SU-DHL-6 (cell line): ENCODE data around the gene CPA4.

Experiments
- H2AFZ ChIP-seq: fragments of 200-600 bp; sonication (generic); 2 replicates; pipeline ENCODE4 v1.6.1; 2014; ENCODE audit warnings: low read depth, mild to moderate bottlenecking, moderate library complexity, mixed read lengths, antibody characterized with exemption, low read length; ENCODE audit not compliant: severe bottlenecking
- H3F3A ChIP-seq: fragments of 200-600 bp; shearing (Covaris generic); 2 replicates; pipeline ENCODE4 v1.6.0; 2016; ENCODE audit warnings: antibody characterized with exemption, mild to moderate bottlenecking; ENCODE audit not compliant: insufficient read depth
- H3K27ac ChIP-seq: fragments of 200-600 bp; sonication (generic); 2 replicates; pipeline ENCODE4 v1.5.1; 2016; ENCODE audit warnings: low read depth, mild to moderate bottlenecking, low read length, moderate library complexity, mixed read lengths
- H3K27me3 ChIP-seq: fragments of 200-600 bp; sonication (generic), shearing (Covaris generic); 2 replicates; pipeline ENCODE4 v1.6.0; 2014; ENCODE audit warnings: mild to moderate bottlenecking, low read length
- H3K36me3 ChIP-seq: fragments of 200-600 bp; sonication (generic); 2 replicates; pipeline ENCODE4 v1.6.1; 2014; ENCODE audit warnings: mild to moderate bottlenecking, low read length, mixed read lengths
- H3K4me2 ChIP-seq: fragments of 300-600, 200-600 bp; shearing (Covaris generic), sonication (generic); 2 replicates; pipeline ENCODE4 v1.6.0; 2014; ENCODE audit warnings: low read length, low read depth, mild to moderate bottlenecking; ENCODE audit not compliant: poor library complexity, severe bottlenecking
- H3K4me3 ChIP-seq: fragments of 200-600 bp; sonication (generic); 2 replicates; pipeline ENCODE4 v1.5.1; 2014; ENCODE audit warnings: antibody characterized with exemption, low read length, mild to moderate bottlenecking, mixed read lengths; ENCODE audit not compliant: insufficient read depth, poor library complexity, severe bottlenecking
- H3K79me2 ChIP-seq: fragments of 200-600 bp; sonication (generic); 2 replicates; pipeline ENCODE4 v1.6.1; 2014; ENCODE audit warnings: mild to moderate bottlenecking, low read length, moderate library complexity; ENCODE audit not compliant: insufficient read depth
- H3K9ac ChIP-seq: fragments of 200-600 bp; sonication (generic); 2 replicates; pipeline ENCODE4 v1.7.0; 2014; ENCODE audit warnings: mild to moderate bottlenecking, low read length
- H3K9me2 ChIP-seq: fragments of 200-600 bp; sonication (generic); replicated peaks from 2 replicates; pipeline ENCODE4 v1.6.1; 2014; ENCODE audit warnings: low read length; ENCODE audit not compliant: insufficient read depth
- H3K9me3 ChIP-seq: fragments of 200-600 bp; sonication (generic); 2 replicates; pipeline ENCODE4 v1.6.1; 2014; ENCODE audit warnings: low read length, mixed read lengths; ENCODE audit not compliant: insufficient read depth
- H4K20me1 ChIP-seq: fragments of 200-600 bp; sonication (generic); 2 replicates; pipeline ENCODE4 v1.6.1; 2014; ENCODE audit warnings: low read depth, mild to moderate bottlenecking, antibody characterized with exemption, low read length, moderate library complexity, mixed read lengths
- CTCF ChIP-seq: fragments of 200-600 bp; sonication (generic); IDR thresholded peaks from one replicate; pipeline ENCODE4 v1.5.1; 2017; ENCODE audit warnings: antibody characterized with exemption, mild to moderate bottlenecking, low read length, moderate library complexity; ENCODE audit not compliant: insufficient read depth, poor library complexity, severe bottlenecking
- EZH2phosphoT487 ChIP-seq: fragments of 200-600 bp; sonication (generic), shearing (Covaris generic); conservative IDR thresholded peaks from 2 replicates; pipeline ENCODE4 v1.6.1; 2018; ENCODE audit warnings: mild to moderate bottlenecking, antibody characterized with exemption, low read length, moderate library complexity, mixed read lengths

Gene CPA4

GRCh38 chr7:130278860-130279259 is 14.1 kb upstream of the CPA4 start:
- Histone ChIP-seq H3K4me2 (no peak overlapping the region), H3K36me3 (no peaks in the 10 kb centered on the region), H4K20me1 (no peaks in the 10 kb centered on the region), H3K27me3 (no peaks in the 10 kb centered on the region), H3K9ac (no peak overlapping the region), H3K9me2 (no peaks in the 10 kb centered on the region), H2AFZ (no peak overlapping the region), H3K79me2 (no peaks in the 10 kb centered on the region), H3K4me3 (no peak overlapping the region), H3K9me3 (no peaks in the 10 kb centered on the region), H3F3A (no peaks in the 10 kb centered on the region), H3K27ac (no peak overlapping the region)
- TF ChIP-seq CTCF (no peak), EZH2phosphoT487 (no peak)

GRCh38 chr7:130279286-130279685 is 13.7 kb upstream of the CPA4 start:
- Histone ChIP-seq H2AFZ (no peak overlapping the region), H3K27me3 (no peaks in the 10 kb centered on the region), H3F3A (no peaks in the 10 kb centered on the region), H3K27ac (no peak overlapping the region), H3K36me3 (no peaks in the 10 kb centered on the region), H3K4me3 (no peak overlapping the region), H3K9me2 (no peaks in the 10 kb centered on the region), H3K9ac (no peak overlapping the region), H3K79me2 (no peaks in the 10 kb centered on the region), H4K20me1 (no peaks in the 10 kb centered on the region), H3K4me2 (no peak overlapping the region), H3K9me3 (no peaks in the 10 kb centered on the region)
- TF ChIP-seq CTCF (no peak), EZH2phosphoT487 (no peak)

- no peaks in the 10 kb centered on the region for H3K9me3 ChIP-seq
- H3K4me2 ChIP-seq = no peak overlapping the region
- H3K27ac ChIP-seq = no peak overlapping the region
- no peaks in the 10 kb centered on the region for H3K79me2 ChIP-seq
- no peak overlapping the region for H3K9ac ChIP-seq
- H3F3A ChIP-seq = no peaks in the 10 kb centered on the region
- H3K9me2 ChIP-seq = no peaks in the 10 kb centered on the region
- no peaks in the 10 kb centered on the region for H4K20me1 ChIP-seq
- no peaks in the 10 kb centered on the region for H3K27me3 ChIP-seq
- no peaks in the 10 kb centered on the region for H3K36me3 ChIP-seq
- TF ChIP-seq CTCF (no peak), EZH2phosphoT487 (no peak)
- H3K4me3 ChIP-seq = no peak overlapping the region
- no peak overlapping the region for H2AFZ ChIP-seq
Measured at GRCh38 chr7:130279906-130280305, 13.1 kb upstream of the CPA4 start.

- Histone ChIP-seq H3K9me2 (no peaks in the 10 kb centered on the region), H2AFZ (no peak overlapping the region), H3K27ac (no peak overlapping the region), H3K9me3 (no peaks in the 10 kb centered on the region), H3F3A (no peaks in the 10 kb centered on the region), H3K4me2 (no peak overlapping the region), H3K36me3 (no peaks in the 10 kb centered on the region), H3K79me2 (no peaks in the 10 kb centered on the region), H4K20me1 (no peaks in the 10 kb centered on the region), H3K27me3 (no peaks in the 10 kb centered on the region), H3K9ac (no peak overlapping the region), H3K4me3 (no peak overlapping the region)
- TF ChIP-seq EZH2phosphoT487 (no peak), CTCF (no peak)
Measured at GRCh38 chr7:130281260-130281659, 11.7 kb upstream of the CPA4 start.
